Neural cell (in vitro differentiated cells): ENCODE results near the gene CD6. TPM values are rescaled to one million over a fixed set of nuclear protein-coding genes. Genes with fewer than 3 reads are reported as not detected.

Experiments used
- H2AFZ ChIP-seq: fragments of 200-600, 300-800 bp; sonication (generic), shearing (Covaris generic); 2 replicates; pipeline ENCODE4 v1.6.0; 2014; ENCODE audit warnings: low read depth, mild to moderate bottlenecking, antibody characterized with exemption, low read length, moderate library complexity
- H3F3A ChIP-seq: fragments of 200-600 bp; shearing (Covaris generic); 2 replicates; pipeline ENCODE4 v1.6.1; 2016; ENCODE audit warnings: mild to moderate bottlenecking, moderate library complexity, mixed read lengths, antibody characterized with exemption, low read length; ENCODE audit not compliant: insufficient read depth, poor library complexity, severe bottlenecking
- H3K27ac ChIP-seq: fragments of 200-600, 300-800 bp; sonication (generic), shearing (Covaris generic); 2 replicates; pipeline ENCODE4 v1.5.1; 2014; ENCODE audit warnings: mild to moderate bottlenecking, low read length, moderate library complexity
- H3K27me3 ChIP-seq: fragments of 300-800, 200-600 bp; sonication (generic), shearing (Covaris generic); 2 replicates; pipeline ENCODE4 v1.6.0; 2014; ENCODE audit warnings: mild to moderate bottlenecking, low read depth, low read length, moderate library complexity; ENCODE audit not compliant: insufficient read depth
- H3K36me3 ChIP-seq: fragments of 300-800, 200-600 bp; sonication (generic), shearing (Covaris generic); 2 replicates; pipeline ENCODE4 v1.5.1; 2014; ENCODE audit warnings: mild to moderate bottlenecking, antibody characterized with exemption, low read length, moderate library complexity; ENCODE audit not compliant: insufficient read depth
- H3K4me2 ChIP-seq: fragments of 300-800, 200-600 bp; sonication (generic), shearing (Covaris generic); 2 replicates; pipeline ENCODE4 v1.6.0; 2014; ENCODE audit warnings: mild to moderate bottlenecking, low read length
- H3K4me3 ChIP-seq: fragments of 300-800, 200-600 bp; sonication (generic), shearing (Covaris generic); 2 replicates; pipeline ENCODE4 v1.5.1; 2014; ENCODE audit warnings: mild to moderate bottlenecking, low read length, moderate library complexity
- H3K79me2 ChIP-seq: fragments of 200-600 bp; shearing (Covaris generic); replicated peaks from 2 replicates; pipeline ENCODE4 v1.6.0; 2014; ENCODE audit warnings: mild to moderate bottlenecking, low read length, moderate library complexity; ENCODE audit not compliant: insufficient read depth
- H3K9ac ChIP-seq: fragments of 300-800, 200-600 bp; sonication (generic), shearing (Covaris generic); 2 replicates; pipeline ENCODE4 v1.6.1; 2016; ENCODE audit warnings: mild to moderate bottlenecking, low read length, mixed read lengths
- H3K9me2 ChIP-seq: fragments of 200-600 bp; shearing (Covaris generic); 2 replicates; pipeline ENCODE4 v1.6.1; 2016; ENCODE audit warnings: mild to moderate bottlenecking, low read length, mixed read lengths; ENCODE audit not compliant: insufficient read depth
- H3K9me3 ChIP-seq: fragments of 200-600, 300-800 bp; sonication (generic), shearing (Covaris generic); 2 replicates; pipeline ENCODE4 v1.6.1; 2016; ENCODE audit warnings: mild to moderate bottlenecking, mixed run types, low read length, moderate library complexity, mixed read lengths
- H4K20me1 ChIP-seq: fragments of 200-600 bp; shearing (Covaris generic); 2 replicates; pipeline ENCODE4 v1.6.1; 2016; ENCODE audit warnings: mild to moderate bottlenecking, mixed run types; ENCODE audit not compliant: insufficient read depth
- CTCF ChIP-seq: fragments of 450-650 bp; IDR thresholded peaks from 2 replicates; pipeline ENCODE4 v1.5.1; 2014; ENCODE audit warnings: antibody characterized with exemption, mild to moderate bottlenecking, moderate library complexity; ENCODE audit not compliant: poor library complexity, severe bottlenecking
- EP300 ChIP-seq: fragments of 450-650 bp; conservative IDR thresholded peaks from 2 replicates; pipeline ENCODE4 v1.6.1; 2014; ENCODE audit warnings: antibody characterized with exemption, mild to moderate bottlenecking, moderate library complexity; ENCODE audit not compliant: poor library complexity, severe bottlenecking
- EZH2 ChIP-seq: fragments of 200-600, 300-800 bp; shearing (Covaris generic), sonication (generic); IDR thresholded peaks from 2 replicates; pipeline ENCODE4 v1.6.1; 2014; ENCODE audit warnings: antibody characterized with exemption, low read length, borderline replicate concordance, mild to moderate bottlenecking; ENCODE audit not compliant: insufficient read depth, poor library complexity, severe bottlenecking
- MXI1 ChIP-seq: fragments of 450-650 bp; conservative IDR thresholded peaks from 2 replicates; pipeline ENCODE4 v1.6.1; 2014; ENCODE audit warnings: antibody characterized with exemption, mild to moderate bottlenecking; ENCODE audit not compliant: poor library complexity, severe bottlenecking
- POLR2AphosphoS5 ChIP-seq: IDR thresholded peaks from 2 replicates; pipeline ENCODE4 v1.6.1; 2012
- RAD21 ChIP-seq: fragments of 450-650 bp; conservative IDR thresholded peaks from 2 replicates; pipeline ENCODE4 v1.6.1; 2014; ENCODE audit warnings: antibody characterized with exemption, mild to moderate bottlenecking, moderate library complexity
- REST ChIP-seq: IDR thresholded peaks from 2 replicates; pipeline ENCODE4 v1.6.1; 2012; ENCODE audit warnings: borderline replicate concordance
- SMC3 ChIP-seq: fragments of 450-650 bp; conservative IDR thresholded peaks from 2 replicates; pipeline ENCODE4 v1.6.1; 2014; ENCODE audit warnings: antibody characterized with exemption, mild to moderate bottlenecking, moderate library complexity; ENCODE audit not compliant: poor library complexity
- TAF1 ChIP-seq: IDR thresholded peaks from 2 replicates; pipeline ENCODE4 v1.6.1; 2012; ENCODE audit warnings: low read depth
- polyA plus RNA-seq: library from polyadenylated mRNA; depleted of rRNA; stranded (reverse); fragments of >200 nt; gene quantifications from 2 replicates; pipeline ENCODE4 v1.2.3, GENCODE V29; 2014

CD6 gene
- polyA plus RNA-seq, 1 donor from 2014 or later = not detected

- H3K9ac ChIP-seq = no peak overlapping the region
- H3K79me2 ChIP-seq = no peaks in the 10 kb centered on the region
- H3K4me3 ChIP-seq = no peak overlapping the region
- H3K9me3 ChIP-seq = no peaks in the 10 kb centered on the region
- H3K9me2 ChIP-seq = no peaks in the 10 kb centered on the region
- H3K27ac ChIP-seq = no peak overlapping the region
- H3K36me3 ChIP-seq = no peaks in the 10 kb centered on the region
- no peak overlapping the region for H2AFZ ChIP-seq
- no peak overlapping the region for H3K4me2 ChIP-seq
- H3F3A ChIP-seq = no peaks in the 10 kb centered on the region
- H3K27me3 ChIP-seq = no peaks in the 10 kb centered on the region
- TF ChIP-seq EZH2 = no peak
- TF ChIP-seq EP300 = no peak
- TF ChIP-seq TAF1 = no peak
- no peak for TF ChIP-seq RAD21
- TF ChIP-seq POLR2AphosphoS5 = no peak
- TF ChIP-seq SMC3 = no peak
- TF ChIP-seq CTCF = no peak
- no peak for TF ChIP-seq REST
- no peak for TF ChIP-seq MXI1
- H4K20me1 ChIP-seq = no peaks in the 10 kb centered on the region
Measured at GRCh38 chr11:60941371-60942119, 29.9 kb upstream of the CD6 start.

GRCh38 chr11:60942219-60942618 lies 29.3 kb upstream of the CD6 start:
- Histone ChIP-seq H3K4me2 (no peak overlapping the region), H3K9me2 (no peaks in the 10 kb centered on the region), H3K36me3 (no peaks in the 10 kb centered on the region), H4K20me1 (no peaks in the 10 kb centered on the region), H3K27ac (no peak overlapping the region), H3K79me2 (no peaks in the 10 kb centered on the region), H3K27me3 (no peaks in the 10 kb centered on the region), H3K9ac (no peak overlapping the region), H3F3A (no peaks in the 10 kb centered on the region), H3K4me3 (no peak overlapping the region), H3K9me3 (no peaks in the 10 kb centered on the region), H2AFZ (no peak overlapping the region)
- TF ChIP-seq MXI1 (no peak), EP300 (no peak), REST (no peak), TAF1 (no peak), SMC3 (no peak)
